Inferior parietal cortex (tissue), 1 donor: ENCODE measurements around the gene CFC1.
"Not testable (repeated sequence)": the region's sequence is repeated elsewhere in the genome, so short reads cannot be mapped to it uniquely, and the experiment has no call there.

Experiments used
- DNase-seq: peaks from one replicate; pipeline ENCODE4 v3.0.0-alpha.2; 2016; ENCODE audit errors: extremely low spot score

The CFC1 gene

DNA sequence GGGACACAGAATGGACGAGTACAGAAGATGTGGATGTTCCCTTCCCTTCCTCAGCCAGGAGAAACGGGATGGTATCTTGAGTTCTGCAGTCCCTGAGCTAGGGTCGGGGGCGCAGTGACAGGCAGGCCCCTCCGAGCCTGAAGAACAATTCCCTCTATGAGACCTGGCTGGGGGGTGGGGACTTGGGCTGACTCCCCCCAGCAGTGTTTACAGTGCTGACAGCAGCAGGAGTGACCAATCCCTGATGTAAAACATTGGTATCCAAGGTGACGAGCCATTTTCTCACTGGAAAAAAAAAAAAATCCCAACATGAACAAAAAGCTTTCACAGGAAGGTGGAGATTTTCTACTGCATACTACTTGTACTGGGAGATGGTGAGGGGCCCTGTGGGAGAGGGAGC, at the start of gene CFC1:
CFC1 (minus strand) TSS at position 183 of the 400 bp plus-strand sequence. CDS start 288 bp downstream, outside the sequence.
- DNase-seq = not testable (repeated sequence)

DNA sequence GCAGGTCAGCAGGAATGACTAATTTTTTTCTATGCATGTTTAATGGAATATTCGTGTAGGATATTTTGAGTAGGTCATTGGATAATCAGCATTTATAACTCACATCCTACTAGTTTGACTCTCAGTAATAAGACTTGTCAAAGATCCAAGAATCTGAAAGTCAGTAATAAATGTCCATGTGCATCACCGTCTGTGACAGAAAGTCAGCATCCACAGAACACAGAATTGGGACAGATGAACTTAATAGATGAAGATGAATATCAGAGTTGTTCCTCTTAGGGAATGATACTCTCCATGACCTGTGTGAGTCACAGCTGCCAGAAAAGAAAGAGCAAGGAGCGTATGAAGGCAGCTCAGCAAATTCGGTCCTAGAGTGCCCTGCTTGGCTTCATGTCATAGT, 42.3 kb upstream of the CFC1 start:
- DNase-seq = not testable (repeated sequence)

GRCh38 chr2:130638973-130639372, 39.6 kb upstream of the CFC1 start:
- not testable (repeated sequence) for DNase-seq

GRCh38 chr2:130628784-130629475, 29.6 kb upstream of the CFC1 start:
- not testable (repeated sequence) for DNase-seq

GRCh38 chr2:130611140-130611539, 11.8 kb upstream of the CFC1 start, which contains the start of gene POTEJ:
TSS of gene POTEJ (plus strand) at chr2:130611440. CDS start at chr2:130611533, 93 bp downstream.
- DNase-seq = not testable (repeated sequence)

- not testable (repeated sequence) for DNase-seq
These were observed 11.1 kb upstream of the CFC1 start for GRCh38 chr2:130610486-130610885.

GRCh38 chr2:130609002-130609920, 9.9 kb upstream of the CFC1 start:
- DNase-seq = not testable (repeated sequence)

DNA sequence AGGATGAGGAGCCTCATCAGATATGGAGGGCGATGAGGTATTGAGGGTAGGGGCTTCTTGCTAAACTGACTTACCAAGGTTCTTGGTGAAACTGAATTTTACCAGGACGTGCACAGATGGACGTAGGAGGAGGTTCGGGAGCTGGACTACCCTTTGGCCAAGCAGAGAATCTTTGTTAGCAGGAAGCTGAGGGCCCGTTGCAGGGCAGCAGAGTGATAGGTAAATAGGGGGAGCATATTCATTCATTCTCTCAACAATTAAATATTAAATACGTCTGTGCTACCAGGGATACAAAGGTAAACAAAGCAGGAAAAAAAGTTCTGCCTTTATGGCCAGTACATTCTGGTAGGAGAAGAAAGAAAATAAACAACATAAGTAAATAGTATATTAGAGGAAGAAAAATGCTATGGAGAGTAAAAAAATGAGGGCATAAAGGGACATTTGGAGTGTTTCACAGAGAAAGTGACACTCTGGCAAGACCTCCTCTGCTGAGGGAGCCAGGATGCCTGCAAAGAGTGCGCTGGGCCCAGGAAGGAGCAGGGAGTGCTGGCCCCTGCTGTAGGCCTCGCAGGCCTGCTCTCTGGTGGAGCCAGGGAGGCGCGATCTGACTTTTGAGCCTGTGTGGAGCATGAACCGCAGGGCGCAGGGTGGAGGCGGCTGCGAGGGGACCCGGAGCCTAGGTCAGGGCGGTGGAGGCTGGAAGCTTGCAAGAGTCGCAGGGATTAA, 9.1 kb upstream of the CFC1 start:
- DNase-seq = not testable (repeated sequence)

- DNase-seq = not testable (repeated sequence)
These were observed 2.4 kb upstream of the CFC1 start for GRCh38 chr2:130601648-130602302.

DNA sequence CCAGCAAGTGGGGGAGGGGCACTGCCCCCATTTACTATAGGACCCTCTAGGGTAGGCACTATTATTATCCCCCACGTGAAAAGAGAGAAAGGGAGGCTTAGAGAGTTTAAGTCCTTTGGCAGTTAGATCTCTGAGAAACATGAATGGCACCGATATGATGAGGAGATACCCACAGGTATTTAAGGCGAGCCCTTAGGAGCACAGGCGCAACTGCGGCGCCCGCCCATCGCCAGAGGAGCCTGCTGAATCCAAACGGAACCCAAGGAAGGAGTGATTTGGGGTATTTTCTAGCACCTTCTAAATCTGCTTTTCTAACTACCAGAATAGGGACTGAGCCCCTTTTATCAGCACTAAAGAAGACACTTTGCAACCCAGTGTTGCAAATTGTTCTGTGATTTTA, 551 bp upstream of the CFC1 start:
- not testable (repeated sequence) for DNase-seq

- DNase-seq = not testable (repeated sequence)
These were observed 912 bp downstream of the CFC1 start for GRCh38 chr2:130598463-130598862.

DNA sequence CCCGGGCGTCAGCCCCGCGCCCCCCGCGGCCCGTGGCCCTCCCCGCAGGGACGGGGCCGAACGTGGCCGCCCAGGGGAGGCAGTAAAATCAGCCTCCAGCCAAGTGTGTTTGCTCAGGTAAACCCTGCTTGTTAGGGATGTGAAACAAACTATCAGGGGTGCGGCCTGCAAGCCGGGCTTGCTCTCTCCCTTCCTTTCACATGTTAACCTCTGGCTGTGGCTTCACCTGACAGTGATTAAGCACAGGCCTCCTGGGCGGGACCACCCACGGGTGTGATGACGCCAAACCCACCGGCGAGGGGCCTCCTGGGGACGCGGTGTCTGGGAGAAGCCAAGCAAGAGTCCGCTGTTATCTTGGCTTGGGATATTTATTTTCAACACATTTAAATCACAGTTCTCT, 1.4 kb downstream of the CFC1 start:
- not testable (repeated sequence) for DNase-seq

GRCh38 chr2:130596757-130597156, 2.6 kb downstream of the CFC1 start:
- not testable (repeated sequence) for DNase-seq

DNA sequence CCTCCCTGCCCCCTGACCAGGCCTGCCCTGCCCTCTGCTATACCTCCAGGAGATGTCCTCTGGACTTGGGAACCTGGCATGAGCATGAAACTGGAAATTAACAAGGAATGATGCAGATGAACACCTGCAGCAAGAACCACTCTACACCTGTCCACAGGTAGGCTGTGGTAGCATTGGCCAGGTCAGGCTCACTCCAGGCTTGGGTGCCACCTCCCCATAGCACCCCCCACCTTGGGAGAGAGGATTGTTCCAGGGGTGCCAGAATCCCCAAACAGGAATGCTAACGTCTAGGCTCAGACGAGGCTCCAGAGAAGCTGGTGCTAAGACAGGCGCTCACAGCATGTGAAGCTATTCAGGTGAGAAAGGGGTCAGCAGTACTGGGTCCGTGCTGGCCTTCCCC, 5.4 kb downstream of the CFC1 start:
- not testable (repeated sequence) for DNase-seq

GRCh38 chr2:130592791-130593414, 6.5 kb downstream of the CFC1 start:
- DNase-seq = not testable (repeated sequence)

- not testable (repeated sequence) for DNase-seq
These were observed 8.5 kb downstream of the CFC1 start for GRCh38 chr2:130590842-130591359.

DNA sequence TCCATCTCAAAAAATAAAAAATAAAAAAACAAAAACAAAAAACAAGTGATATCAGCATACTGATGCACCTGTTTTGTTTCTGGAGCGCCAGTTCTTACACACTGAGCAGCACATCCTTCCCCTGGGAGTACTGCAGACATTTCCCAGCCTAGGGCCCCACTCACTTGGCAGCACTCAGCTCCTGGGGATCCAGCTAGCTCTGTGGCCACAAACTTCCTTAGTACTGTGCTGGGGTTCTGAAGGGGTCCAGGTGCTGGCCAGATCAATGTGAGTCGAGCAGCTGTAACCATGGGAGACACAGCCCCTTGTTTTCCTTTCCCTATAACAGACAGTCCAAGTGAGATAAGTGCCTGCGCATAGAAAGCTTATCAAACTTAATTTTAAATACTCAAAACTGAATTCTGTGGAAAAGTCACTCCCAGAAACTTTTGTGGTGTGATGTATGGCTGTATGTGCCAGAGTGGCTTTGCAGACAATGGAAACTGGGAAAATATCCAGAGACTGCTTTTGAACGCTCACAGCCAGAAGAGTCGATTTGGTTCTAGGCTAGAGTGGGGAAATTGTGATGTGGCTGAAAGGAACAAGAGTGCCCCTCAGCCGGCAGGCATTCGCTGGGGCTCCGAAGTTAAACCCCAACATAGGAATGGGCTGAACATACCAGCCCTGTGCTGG, 9.1 kb downstream of the CFC1 start:
- DNase-seq = not testable (repeated sequence)

DNA sequence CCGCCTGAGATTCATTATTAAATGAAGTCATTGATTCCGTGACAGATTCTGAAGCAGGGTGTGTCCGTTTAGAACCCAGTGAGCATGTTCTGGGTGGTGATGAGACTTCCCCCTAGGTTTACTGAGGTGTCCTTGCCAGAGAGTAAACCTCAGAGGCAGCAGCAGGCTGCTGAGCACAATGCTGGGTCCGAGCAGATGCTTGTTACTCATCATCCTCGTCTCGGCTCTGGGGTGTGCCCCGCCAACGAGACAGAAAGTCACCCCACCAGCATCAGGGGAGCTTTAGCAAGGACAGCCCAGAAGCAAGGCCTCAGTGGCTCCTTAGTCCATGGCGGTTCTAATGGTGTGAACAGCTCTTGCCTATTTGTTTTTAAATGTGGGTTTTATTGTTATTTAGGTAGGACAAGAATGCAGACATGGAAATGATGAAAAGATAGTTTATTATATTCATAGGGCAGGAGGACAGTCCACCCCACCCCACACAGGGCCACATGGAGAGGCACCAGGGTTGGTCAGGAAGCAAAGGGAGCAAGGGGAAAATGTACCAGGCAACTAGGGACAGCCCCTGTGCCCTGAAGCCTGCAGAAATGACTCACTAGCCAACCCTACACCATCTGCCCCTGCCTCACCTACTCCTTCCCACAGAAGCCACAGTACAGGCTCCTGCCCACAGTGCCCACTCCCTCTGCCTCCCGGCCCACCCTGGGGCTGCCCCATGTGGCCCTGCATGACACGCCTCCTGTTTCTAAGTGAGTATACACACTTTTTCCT, 10.5 kb downstream of the CFC1 start:
- DNase-seq = not testable (repeated sequence)

- not testable (repeated sequence) for DNase-seq
These were observed 14.6 kb downstream of the CFC1 start for GRCh38 chr2:130584726-130585125.
